Prostate gland (tissue), 2 donors: ENCODE measurements around the gene LRRIQ1. TPM values are rescaled to one million over a fixed set of nuclear protein-coding genes. Genes with fewer than 3 reads are reported as not detected.

Source experiments
- DNase-seq: peaks from one replicate; pipeline ENCODE4 v3.0.0-alpha.2; 2019; ENCODE audit warnings: low spot score
- H3K27ac ChIP-seq, 2 donors: fragments of 200-600 bp; sonication (generic); 2 replicates each; pipeline ENCODE4 v1.5.1; 2017 to 2019
- H3K27me3 ChIP-seq: fragments of 200-600 bp; sonication (generic); replicated peaks from 2 replicates; pipeline ENCODE4 v1.5.1; 2019; ENCODE audit not compliant: insufficient read depth
- H3K36me3 ChIP-seq, 2 donors: fragments of 200-600 bp; sonication (generic); 1 replicate in 1 of 2; 2 replicates in 1 of 2; pipeline versions ENCODE4 v1.5.1 to v1.8.1; 2017 to 2019
- H3K4me1 ChIP-seq: fragments of 200-600 bp; sonication (generic); replicated peaks from 2 replicates; pipeline ENCODE4 v1.5.1; 2019
- H3K4me3 ChIP-seq, 2 donors: fragments of 200-600 bp; sonication (generic); 2 replicates each; pipeline ENCODE4 v1.5.1; 2017 to 2019
- H3K9me3 ChIP-seq: fragments of 200-600 bp; sonication (generic); 2 replicates; pipeline ENCODE4 v1.5.1; 2017
- POLR2A ChIP-seq: fragments of 450-650 bp; IDR thresholded peaks from one replicate; pipeline ENCODE4 v1.6.1; 2016; ENCODE audit warnings: antibody characterized with exemption, mild to moderate bottlenecking
- POLR2AphosphoS5 ChIP-seq: sonication (generic); formaldehyde crosslinking; IDR thresholded peaks from one replicate; pipeline ENCODE4 v1.6.1; 2017; ENCODE audit warnings: antibody characterized with exemption
- WGBS: methylation state at CpG from one replicate; pipeline ENCODE4 v1.1.5; 2018; 5-methylcytosine and 5-hydroxymethylcytosine counted together
- intact Hi-C: fragments of 100-400 bp; cut with DNase I; formaldehyde crosslinking; loops from one replicate; pipeline ENCODE4 v1.14.2; 2022
- total RNA-seq, 2 donors: library from RNA; depleted of rRNA; stranded (reverse); fragments of >200 nt; gene quantifications; one replicate each; pipeline ENCODE4 v1.1.0, GENCODE V29; 2016
- TF ChIP-seq, protein P1 (sequence below), 4 experiments: fragments of 200-600 bp in 2 of 4; fragments of 450-650 bp in 2 of 4; sonication (generic) in 2 of 4; IDR thresholded peaks; 1 replicate in 3 of 4; 2 replicates in 1 of 4; pipeline ENCODE4 v1.5.1; 2016 to 2019; ENCODE audit warnings: antibody characterized with exemption in 4 of 4, mild to moderate bottlenecking in 2 of 4, moderate library complexity in 2 of 4

Gene LRRIQ1
- total RNA-seq, 2 donors from 2014 or later: 2.6 to 12.8 TPM

DNA sequence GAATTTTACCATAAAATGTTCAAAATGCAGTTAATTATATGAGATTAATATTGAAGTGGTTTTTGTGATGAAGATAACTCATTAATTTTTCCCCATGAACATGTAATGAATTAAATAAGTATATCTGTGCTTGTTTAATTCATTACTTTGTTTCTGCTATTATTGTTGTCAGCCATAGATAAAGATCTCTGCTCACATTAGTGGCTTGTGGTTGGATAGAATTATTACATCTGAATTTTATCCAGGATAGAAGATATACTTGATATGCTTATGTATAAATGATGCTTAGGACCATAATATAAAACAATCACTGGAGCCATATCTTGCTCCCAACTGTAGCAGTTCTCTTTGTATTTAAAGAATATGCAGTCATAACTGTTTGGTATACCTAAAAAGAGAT is 18.5 kb upstream of the LRRIQ1 start:
- H3K9me3 ChIP-seq: no peaks in the 10 kb centered on the region

GRCh38 chr12:85018098-85018497 is 18.1 kb upstream of the LRRIQ1 start:
- Histone ChIP-seq H3K4me1 (no peaks in the 10 kb centered on the region), H3K36me3 (no peaks in the 10 kb centered on the region), H3K9me3 (no peaks in the 10 kb centered on the region), H3K4me3 (no peak overlapping the region), H3K27ac (no peak overlapping the region), H3K27me3 (no peaks in the 10 kb centered on the region)
- WGBS: 40% methylated on average over 2 of the region's 2 CpGs
- intact Hi-C loops: no loop called here
- TF ChIP-seq POLR2AphosphoS5: no peak
- DNase-seq: no peak

More for the DNA sequence above, 18.5 kb upstream of the LRRIQ1 start:
- Histone ChIP-seq H3K4me1 (no peaks in the 10 kb centered on the region), H3K27me3 (no peaks in the 10 kb centered on the region), H3K4me3 (no peak overlapping the region), H3K27ac (no peak overlapping the region), H3K36me3 (no peaks in the 10 kb centered on the region)
- TF ChIP-seq POLR2A (no peak), POLR2AphosphoS5 (no peak)
- TF ChIP-seq, protein P1, sequence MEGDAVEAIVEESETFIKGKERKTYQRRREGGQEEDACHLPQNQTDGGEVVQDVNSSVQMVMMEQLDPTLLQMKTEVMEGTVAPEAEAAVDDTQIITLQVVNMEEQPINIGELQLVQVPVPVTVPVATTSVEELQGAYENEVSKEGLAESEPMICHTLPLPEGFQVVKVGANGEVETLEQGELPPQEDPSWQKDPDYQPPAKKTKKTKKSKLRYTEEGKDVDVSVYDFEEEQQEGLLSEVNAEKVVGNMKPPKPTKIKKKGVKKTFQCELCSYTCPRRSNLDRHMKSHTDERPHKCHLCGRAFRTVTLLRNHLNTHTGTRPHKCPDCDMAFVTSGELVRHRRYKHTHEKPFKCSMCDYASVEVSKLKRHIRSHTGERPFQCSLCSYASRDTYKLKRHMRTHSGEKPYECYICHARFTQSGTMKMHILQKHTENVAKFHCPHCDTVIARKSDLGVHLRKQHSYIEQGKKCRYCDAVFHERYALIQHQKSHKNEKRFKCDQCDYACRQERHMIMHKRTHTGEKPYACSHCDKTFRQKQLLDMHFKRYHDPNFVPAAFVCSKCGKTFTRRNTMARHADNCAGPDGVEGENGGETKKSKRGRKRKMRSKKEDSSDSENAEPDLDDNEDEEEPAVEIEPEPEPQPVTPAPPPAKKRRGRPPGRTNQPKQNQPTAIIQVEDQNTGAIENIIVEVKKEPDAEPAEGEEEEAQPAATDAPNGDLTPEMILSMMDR (IDR thresholded peaks at IDR 0.05): no peak
- DNase-seq: no peak
- intact Hi-C loops: no loop called here

- H3K4me1 ChIP-seq: no peaks in the 10 kb centered on the region
- no peaks in the 10 kb centered on the region for H3K27me3 ChIP-seq
- intact Hi-C loops: loop anchor here (2.0 kb wide), 1 partner anchor 155 kb away; no protein-coding TSS in a partner anchor
- TF ChIP-seq POLR2A (no peak), POLR2AphosphoS5 (no peak)
- TF ChIP-seq, protein P1 (IDR thresholded peaks at IDR 0.05): peak in 3 of 4 experiments; percentile 52 to 58 (median 54)
- no peak overlapping the region for H3K27ac ChIP-seq
- no peak overlapping the region for H3K4me3 ChIP-seq
- H3K9me3 ChIP-seq: no peaks in the 10 kb centered on the region
- no peak for DNase-seq
- H3K36me3 ChIP-seq: no peaks in the 10 kb centered on the region
These were observed 6.7 kb upstream of the LRRIQ1 start for GRCh38 chr12:85029456-85029855.

- H3K9me3 ChIP-seq: no peaks in the 10 kb centered on the region
- H3K27me3 ChIP-seq: no peaks in the 10 kb centered on the region
- intact Hi-C loops: no loop called here
- no peaks in the 10 kb centered on the region for H3K36me3 ChIP-seq
- H3K4me1 ChIP-seq: no peaks in the 10 kb centered on the region
- WGBS: 12% methylated on average over 3 of the region's 3 CpGs
- DNase-seq: no peak
- H3K4me3 ChIP-seq: peak overlapping the region; percentile 41 to 42
- TF ChIP-seq, protein P1 (IDR thresholded peaks at IDR 0.05): no peak
- TF ChIP-seq POLR2A (no peak), POLR2AphosphoS5 (no peak)
- no peak overlapping the region for H3K27ac ChIP-seq
These were observed 582 bp downstream of the LRRIQ1 start for GRCh38 chr12:85036733-85037132.

DNA sequence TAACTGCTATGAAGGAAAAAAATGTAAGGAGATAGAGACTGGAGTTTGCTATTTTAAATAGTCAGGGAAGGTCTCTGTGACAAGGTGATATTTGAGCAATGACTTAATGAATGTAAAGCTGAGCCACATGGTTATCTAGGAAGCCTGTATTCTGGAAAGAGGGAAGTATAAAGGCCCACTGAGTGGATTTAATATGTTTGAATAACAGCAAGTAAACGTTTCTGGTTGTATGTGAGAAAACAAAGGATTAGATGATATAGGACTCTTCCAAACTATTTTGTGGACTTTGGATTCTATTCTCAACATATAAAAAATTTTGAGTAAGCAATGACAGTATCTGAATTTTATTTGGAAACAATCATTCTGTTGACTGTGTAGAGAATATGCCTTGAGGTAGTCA is 5.2 kb downstream of the LRRIQ1 start:
- TF ChIP-seq, protein P1 (IDR thresholded peaks at IDR 0.05): no peak
- TF ChIP-seq POLR2A (no peak), POLR2AphosphoS5 (peak; percentile 41)
- Histone ChIP-seq H3K4me1 (no peaks in the 10 kb centered on the region), H3K27ac (no peak overlapping the region), H3K4me3 (no peak overlapping the region), H3K9me3 (no peaks in the 10 kb centered on the region), H3K27me3 (no peaks in the 10 kb centered on the region), H3K36me3 (no peaks in the 10 kb centered on the region)
- intact Hi-C loops: no loop called here
- no peak for DNase-seq
- WGBS: 17% methylated on average over 1 of the region's 1 CpG
